K562 (cell line): ENCODE results near the gene MSTO1.
A peak's percentile ranks its signal among the peaks of the same experiment; 100 is the strongest.
"Not testable (repeated sequence)": the region's sequence is repeated elsewhere in the genome, so short reads cannot be mapped to it uniquely, and the experiment has no call there.

Experiments
- BCLAF1 ChIP-seq, 2 experiments: fragments of 450-650 bp in 1 of 2; IDR thresholded peaks; 2 replicates each; pipeline ENCODE4 v1.6.1; 2011 to 2017; ENCODE audit warnings: low read depth in 2 of 2, antibody characterized with exemption in 1 of 2, borderline replicate concordance in 1 of 2, low read length in 1 of 2, mild to moderate bottlenecking in 1 of 2, mixed read lengths in 1 of 2; ENCODE audit not compliant: control insufficient read depth in 1 of 2
- BRCA1 ChIP-seq, 2 experiments: fragments of 450-650 bp in 1 of 2; sonication (generic) in 1 of 2; formaldehyde crosslinking in 1 of 2; IDR thresholded peaks; 2 replicates each; pipeline versions ENCODE4 v1.5.0 to v1.6.1; 2017 to 2020; ENCODE audit warnings: mild to moderate bottlenecking in 1 of 2, missing genetic modification reagents in 1 of 2
- DNMT1 ChIP-seq: fragments of 450-650 bp; IDR thresholded peaks from 2 replicates; pipeline ENCODE4 v1.6.1; 2016; ENCODE audit warnings: antibody characterized with exemption, mild to moderate bottlenecking
- GABPA ChIP-seq: fragments of 200-800 bp; sonication (Bioruptor generic); conservative IDR thresholded peaks from 2 replicates; pipeline ENCODE4 v1.6.1; 2016; ENCODE audit warnings: low read depth, missing genetic modification characterization, missing compliant biosample characterization
- MEF2D ChIP-seq: conservative IDR thresholded peaks from 2 replicates; pipeline ENCODE4 v1.6.1; 2016; ENCODE audit warnings: low read depth, missing genetic modification characterization, missing compliant biosample characterization
- MYC ChIP-seq, 2 experiments: fragments of 250-450 bp in 1 of 2; sonication (Bioruptor Pico) in 1 of 2; IDR thresholded peaks; 2 replicates each; pipeline versions ENCODE4 v1.5.1 to v1.6.1; 2012 to 2021; ENCODE audit warnings: low read depth in 2 of 2, borderline replicate concordance in 1 of 2, improper control_type of control experiment in 1 of 2, low read length in 1 of 2, mild to moderate bottlenecking in 1 of 2, moderate library complexity in 1 of 2
- POLR2A ChIP-seq: fragments of 450-650 bp; conservative IDR thresholded peaks from 2 replicates; pipeline ENCODE4 v1.6.1; 2016
- SAFB2 ChIP-seq: fragments of 200-400 bp; formaldehyde crosslinking; IDR thresholded peaks from 2 replicates; pipeline ENCODE4 v1.6.1; 2018; ENCODE audit warnings: borderline replicate concordance, low read length, low read depth, moderate library complexity; ENCODE audit not compliant: severe bottlenecking
- SNAPC5 ChIP-seq: fragments of 250-450 bp; sonication (Bioruptor Pico); IDR thresholded peaks from 2 replicates; pipeline ENCODE4 v1.8.0; 2021; ENCODE audit warnings: moderate library complexity, mild to moderate bottlenecking, inconsistent platforms

GRCh38 chr1:155599828-155600572 is 10.0 kb upstream of the MSTO1 start:
- TF ChIP-seq DNMT1; BRCA1 (IDR thresholded peaks at IDR 0.05); BRCA1 (CRISPR knock-in tag; IDR thresholded peaks at IDR 0.05); BCLAF1 (IDR thresholded peaks at IDR 0.05; ENCODE audit: borderline replicate concordance in 1 of 2, control insufficient read depth in 1 of 2, low read depth in 2 of 2, low read length in 1 of 2); GABPA (tag); POLR2A; SNAPC5; SAFB2; MYC (IDR thresholded peaks at IDR 0.05; ENCODE audit: low read depth, low read length); MYC (CRISPR knock-in tag; IDR thresholded peaks at IDR 0.05; ENCODE audit: borderline replicate concordance, low read depth): not testable (repeated sequence)
- TF ChIP-seq MEF2D (tag): peak; percentile 43; the same call in 1 of the 2 replicates
